Astrocyte of the spinal cord (primary cell): ENCODE measurements around the gene C5orf15.
A peak's percentile ranks its signal among the peaks of the same experiment; 100 is the strongest.

ENCODE experiments used
- DNase-seq: peaks from one replicate; pipeline ENCODE4 v3.0.0; 2011; ENCODE audit warnings: low read depth, low spot score
- H3K4me3 ChIP-seq: 2 replicates; pipeline ENCODE4 v1.5.1; 2011; ENCODE audit warnings: low read depth, mild to moderate bottlenecking, low read length, moderate library complexity
- in situ Hi-C: cut with HindIII; loops from 2 replicates; pipeline ENCODE4 v1.10.0; 2017; ENCODE audit warnings: low sequenced_read_pairs
- TF ChIP-seq, protein P1 (sequence below): IDR thresholded peaks from 2 replicates; pipeline ENCODE4 v1.5.1; 2012; ENCODE audit warnings: low read depth, mild to moderate bottlenecking, low read length, inconsistent platforms

C5orf15 gene

DNA sequence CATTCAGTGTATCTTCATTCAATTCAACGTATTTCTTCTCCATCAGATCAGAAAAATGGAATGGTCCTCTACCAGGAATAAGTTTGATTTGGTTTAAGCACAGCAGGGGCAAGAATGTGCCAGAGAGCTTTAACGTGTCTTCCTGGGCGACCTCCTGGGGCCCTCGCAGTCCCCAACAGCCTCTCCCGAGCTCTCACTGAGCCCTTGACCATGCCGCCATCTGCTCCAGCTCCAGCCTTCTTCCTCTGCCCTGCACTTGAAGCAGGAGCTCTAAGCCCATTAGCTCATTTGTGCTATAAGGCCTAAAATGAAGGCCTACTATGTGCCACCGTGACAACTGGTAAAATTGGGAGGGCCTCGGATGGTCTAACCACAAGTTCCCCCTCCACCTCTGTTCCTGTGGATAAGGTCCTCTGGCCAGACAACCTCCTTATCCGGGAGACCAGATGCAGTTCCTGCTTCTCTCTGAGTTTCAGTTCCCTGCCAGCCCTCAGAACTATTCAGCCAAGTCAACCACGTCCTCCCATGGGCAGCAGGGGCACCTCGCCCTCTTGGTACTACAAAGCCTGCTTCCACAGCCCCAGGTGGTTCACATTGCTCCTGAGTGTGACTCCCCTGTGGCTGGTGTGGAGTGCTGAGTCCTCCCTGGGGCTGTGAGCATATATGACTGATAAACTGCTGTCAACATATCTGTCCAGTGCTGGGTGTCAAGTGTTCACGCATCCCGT lies 35.8 kb downstream of the C5orf15 start:
- no peak for DNase-seq
- no peak overlapping the region for H3K4me3 ChIP-seq
- TF ChIP-seq, protein P1, sequence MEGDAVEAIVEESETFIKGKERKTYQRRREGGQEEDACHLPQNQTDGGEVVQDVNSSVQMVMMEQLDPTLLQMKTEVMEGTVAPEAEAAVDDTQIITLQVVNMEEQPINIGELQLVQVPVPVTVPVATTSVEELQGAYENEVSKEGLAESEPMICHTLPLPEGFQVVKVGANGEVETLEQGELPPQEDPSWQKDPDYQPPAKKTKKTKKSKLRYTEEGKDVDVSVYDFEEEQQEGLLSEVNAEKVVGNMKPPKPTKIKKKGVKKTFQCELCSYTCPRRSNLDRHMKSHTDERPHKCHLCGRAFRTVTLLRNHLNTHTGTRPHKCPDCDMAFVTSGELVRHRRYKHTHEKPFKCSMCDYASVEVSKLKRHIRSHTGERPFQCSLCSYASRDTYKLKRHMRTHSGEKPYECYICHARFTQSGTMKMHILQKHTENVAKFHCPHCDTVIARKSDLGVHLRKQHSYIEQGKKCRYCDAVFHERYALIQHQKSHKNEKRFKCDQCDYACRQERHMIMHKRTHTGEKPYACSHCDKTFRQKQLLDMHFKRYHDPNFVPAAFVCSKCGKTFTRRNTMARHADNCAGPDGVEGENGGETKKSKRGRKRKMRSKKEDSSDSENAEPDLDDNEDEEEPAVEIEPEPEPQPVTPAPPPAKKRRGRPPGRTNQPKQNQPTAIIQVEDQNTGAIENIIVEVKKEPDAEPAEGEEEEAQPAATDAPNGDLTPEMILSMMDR, result no peak
- in situ Hi-C loops, result no loop called here

DNA sequence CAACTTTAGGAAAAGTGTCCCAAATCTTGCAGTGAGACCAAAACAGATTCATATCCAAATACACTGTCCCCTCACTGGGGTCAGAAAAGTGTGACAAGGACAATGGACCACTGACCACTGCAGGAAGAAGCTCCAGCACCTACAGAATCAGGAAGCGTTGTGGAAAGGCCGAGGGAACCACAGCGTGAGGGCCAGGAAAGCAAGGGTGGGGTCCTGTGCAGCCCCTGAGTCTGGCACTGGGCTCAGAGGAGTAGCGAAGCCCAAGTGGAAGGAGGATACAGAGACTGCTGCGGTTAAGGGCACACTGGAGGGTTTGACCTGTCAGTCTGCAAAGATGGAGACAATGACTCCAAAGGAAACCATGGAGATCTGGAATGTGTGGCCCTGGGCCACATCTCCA lies 36.9 kb downstream of the C5orf15 start:
- DNase-seq, result no peak
- H3K4me3 ChIP-seq, result no peak overlapping the region
- in situ Hi-C loops, result no loop called here
- TF ChIP-seq, protein P1, result no peak

DNA sequence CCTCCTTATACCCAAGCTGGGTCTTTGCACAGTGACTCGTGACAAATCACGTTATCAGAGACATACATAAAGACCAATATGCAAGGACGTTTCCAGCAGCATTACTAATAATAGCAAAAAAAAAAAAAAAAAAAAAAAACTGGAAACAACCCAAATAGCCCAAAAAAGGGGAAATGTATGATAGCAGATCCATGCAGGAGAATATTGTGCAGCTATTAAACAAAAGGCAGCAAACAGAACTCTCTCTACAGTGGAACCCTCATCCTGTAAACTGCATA lies 37.7 kb downstream of the C5orf15 start:
- TF ChIP-seq, protein P1, result no peak
- DNase-seq, result no peak
- in situ Hi-C loops, result no loop called here
- no peak overlapping the region for H3K4me3 ChIP-seq

DNA sequence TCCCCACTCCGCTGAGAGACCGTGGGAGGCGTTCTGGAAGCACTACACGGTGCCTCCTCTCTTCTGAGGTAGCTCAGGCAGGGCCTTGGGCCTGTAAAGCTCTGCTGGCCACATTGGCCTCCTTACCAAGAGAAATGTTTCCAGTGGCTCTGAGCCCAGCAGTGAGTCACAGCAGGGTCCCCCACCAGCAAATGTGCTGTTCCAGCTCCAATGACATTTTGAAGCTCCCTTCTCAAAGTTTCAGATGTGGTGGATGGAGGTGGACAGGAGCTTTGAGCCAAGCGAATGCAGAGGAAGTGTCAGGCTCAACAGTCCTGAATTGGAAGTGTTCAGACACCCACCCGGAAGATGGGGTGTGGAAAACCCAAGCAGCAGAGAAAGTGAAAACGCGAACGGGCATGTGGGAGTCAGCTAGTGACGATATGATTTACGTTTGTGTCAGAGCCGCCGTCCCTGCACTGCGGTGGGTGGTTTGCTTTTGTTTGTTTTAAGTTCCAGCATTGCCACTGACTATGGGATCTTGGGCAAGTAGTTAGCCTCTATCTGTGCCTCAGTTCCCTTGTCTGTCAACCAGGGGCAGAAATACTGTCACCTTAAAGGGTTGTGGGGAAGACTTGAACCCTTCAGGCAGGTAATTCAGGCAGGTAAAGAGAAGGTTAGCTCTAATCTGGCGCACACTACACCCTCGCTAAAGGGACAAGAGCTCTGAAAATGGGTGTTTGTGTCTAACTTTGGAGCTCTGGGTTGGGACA lies 38.2 kb downstream of the C5orf15 start:
- TF ChIP-seq, protein P1, result no peak
- DNase-seq, result peak; percentile 82
- no peak overlapping the region for H3K4me3 ChIP-seq
- in situ Hi-C loops, result no loop called here

DNA sequence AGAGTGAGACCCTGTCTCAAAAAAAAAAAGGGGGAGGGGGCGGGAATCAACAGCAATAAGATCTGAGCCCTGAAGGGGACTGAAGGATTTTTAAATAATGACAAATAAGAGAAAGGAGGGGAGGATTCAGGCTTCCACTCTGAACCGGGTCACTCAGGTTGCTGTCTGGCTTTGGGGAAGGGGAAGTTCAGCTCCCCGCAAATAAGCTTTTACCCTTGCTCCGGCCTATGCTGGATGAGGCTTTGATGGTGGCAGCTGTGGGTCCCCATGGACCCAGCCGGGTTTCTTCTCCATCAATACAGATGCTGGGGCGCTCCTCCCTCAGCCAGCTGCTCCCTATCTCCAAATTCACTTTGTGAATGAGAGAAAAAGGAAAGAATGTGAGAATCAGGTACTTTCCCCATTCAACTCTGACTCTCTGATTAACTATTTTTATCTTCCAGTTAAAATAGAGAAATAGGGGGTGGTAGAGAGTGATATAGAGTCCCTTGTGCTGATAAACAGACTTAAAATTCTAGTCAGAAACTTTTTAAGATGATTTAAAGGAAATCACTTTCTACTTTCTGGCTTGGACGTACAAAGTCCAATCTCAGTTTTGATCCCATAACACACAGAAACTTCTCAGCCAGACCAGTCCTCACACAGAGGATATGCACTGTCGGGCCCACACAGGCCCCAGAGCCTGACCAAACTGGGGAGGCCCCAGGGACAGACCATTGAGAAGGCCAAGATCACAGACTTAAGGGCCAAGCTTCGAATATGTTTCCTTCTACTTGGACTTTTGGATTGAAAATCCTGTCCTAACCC lies 39.6 kb downstream of the C5orf15 start:
- no peak overlapping the region for H3K4me3 ChIP-seq
- TF ChIP-seq, protein P1, result no peak
- in situ Hi-C loops, result no loop called here
- DNase-seq, result no peak

DNA sequence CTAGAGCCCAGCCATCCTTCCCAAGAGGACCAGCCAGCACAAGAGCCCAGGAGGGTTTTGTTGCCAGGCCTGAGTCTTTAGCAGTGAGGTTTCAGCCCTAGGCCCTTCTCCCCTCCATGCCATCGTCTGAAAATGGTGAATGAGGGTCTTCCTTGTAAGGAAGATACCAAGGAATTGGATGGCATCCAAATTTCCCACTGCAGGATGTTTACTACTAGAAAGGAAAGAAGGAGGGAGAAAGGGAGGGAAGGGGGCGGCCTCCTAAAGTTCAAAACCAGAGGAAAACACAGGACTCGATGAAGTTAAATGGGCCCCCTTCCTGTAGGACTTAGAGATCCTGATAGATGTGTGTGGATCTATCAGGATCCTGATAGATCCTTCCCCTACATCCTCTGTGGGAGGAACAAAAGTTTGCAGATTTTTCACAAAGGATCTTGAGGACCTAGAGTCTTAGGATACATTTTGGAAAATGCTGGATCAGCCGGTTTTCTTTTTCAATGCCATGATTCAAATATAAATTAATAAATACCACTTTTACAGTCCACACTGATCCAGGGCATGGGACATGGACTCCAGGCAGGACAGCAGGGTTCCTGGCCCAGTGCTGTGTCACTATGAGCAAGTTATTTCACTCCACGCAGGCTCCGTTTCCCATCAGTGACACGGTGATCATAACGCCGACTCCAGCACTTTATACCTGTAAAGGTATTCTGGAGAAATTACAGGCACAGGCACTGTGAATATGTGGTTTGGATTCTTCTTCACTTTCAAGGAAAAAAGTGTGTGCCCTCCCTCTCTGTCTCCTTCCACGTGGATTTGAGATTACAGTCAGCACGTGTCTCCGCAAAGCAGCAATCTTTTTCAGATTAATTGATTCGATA lies 40.9 kb downstream of the C5orf15 start:
- TF ChIP-seq, protein P1, result no peak
- no peak for DNase-seq
- in situ Hi-C loops, result no loop called here
- no peak overlapping the region for H3K4me3 ChIP-seq
